Endodermal cell (in vitro differentiated cells): Measurements from ENCODE around the gene DUS1L. TPM values are rescaled to one million over a fixed set of nuclear protein-coding genes. Genes with fewer than 3 reads are reported as not detected.

Source experiments
- DNase-seq: peaks from one replicate; pipeline ENCODE4 v3.0.0-alpha.2; 2017
- H3K27ac ChIP-seq: 2 replicates; pipeline ENCODE4 v1.5.1; 2013; ENCODE audit warnings: mild to moderate bottlenecking, low read depth, low read length, moderate library complexity
- H3K27me3 ChIP-seq: 2 replicates; pipeline ENCODE4 v1.6.1; 2013; ENCODE audit warnings: mild to moderate bottlenecking, low read length, moderate library complexity; ENCODE audit not compliant: insufficient read depth, control insufficient read depth, poor library complexity, severe bottlenecking
- H3K36me3 ChIP-seq: 2 replicates; pipeline ENCODE4 v1.7.0; 2013; ENCODE audit warnings: mild to moderate bottlenecking, low read length, moderate library complexity; ENCODE audit not compliant: control insufficient read depth, insufficient read depth
- H3K4me1 ChIP-seq: one replicate; pipeline ENCODE4 v1.7.0; 2013; ENCODE audit warnings: low read length; ENCODE audit not compliant: control insufficient read depth, insufficient read depth
- H3K4me3 ChIP-seq: 2 replicates; pipeline ENCODE4 v1.5.1; 2013; ENCODE audit warnings: mild to moderate bottlenecking, low read length, moderate library complexity
- H3K9ac ChIP-seq: 2 replicates; pipeline ENCODE4 v1.6.1; 2013; ENCODE audit warnings: mild to moderate bottlenecking, low read length, moderate library complexity; ENCODE audit not compliant: poor library complexity, severe bottlenecking; ENCODE audit errors: extremely low read depth
- H3K9me3 ChIP-seq: 2 replicates; pipeline ENCODE4 v1.6.1; 2013; ENCODE audit warnings: mild to moderate bottlenecking, low read length, moderate library complexity; ENCODE audit not compliant: control insufficient read depth
- H3K27ac Mint-ChIP-seq: 2 replicates; pipeline ENCODE4 v1.8.0; 2020; ENCODE audit warnings: mixed read lengths
- H3K27me3 Mint-ChIP-seq: 2 replicates; pipeline ENCODE4 v1.8.0; 2021; ENCODE audit warnings: mild to moderate bottlenecking, mixed read lengths; ENCODE audit not compliant: insufficient read depth
- H3K36me3 Mint-ChIP-seq: 2 replicates; pipeline ENCODE4 v1.8.0; 2020; ENCODE audit warnings: low read depth, mixed read lengths
- H3K4me1 Mint-ChIP-seq: 2 replicates; pipeline ENCODE4 v1.8.0; 2020; ENCODE audit warnings: mixed read lengths
- H3K4me3 Mint-ChIP-seq: 2 replicates; pipeline ENCODE4 v1.8.0; 2020; ENCODE audit warnings: mild to moderate bottlenecking, moderate library complexity, mixed read lengths
- H3K9me3 Mint-ChIP-seq: 2 replicates; pipeline ENCODE4 v1.8.0; 2020; ENCODE audit warnings: mild to moderate bottlenecking, mixed read lengths
- WGBS, 2 experiments: methylation state at CpG; one replicate each; pipeline versions ENCODE4 v1.1.5 to v1.1.7; 2013; ENCODE audit warnings: missing lambda C conversion rate in 2 of 2, mixed read lengths in 1 of 2; ENCODE audit not compliant: insufficient coverage in 1 of 2, insufficient read length in 1 of 2; 5-methylcytosine and 5-hydroxymethylcytosine counted together
- total RNA-seq, 2 donors: library from RNA; stranded (reverse); fragmentation: NEBNext Ultra II Directional in 1 of 2; extraction: Animal tissue kit (Norgen Biotek cat#: 25700) in 1 of 2; gene quantifications; 2 replicates in 1 of 2; 3 replicates in 1 of 2; pipeline ENCODE4 v1.2.1, GENCODE V29; 2021
- TF ChIP-seq, protein P1 (sequence below): fragments of 200-600 bp; sonication (generic); conservative IDR thresholded peaks from 2 replicates; pipeline ENCODE4 v1.5.0; 2021; ENCODE audit warnings: antibody characterized with exemption, mild to moderate bottlenecking

The DUS1L gene
- total RNA-seq, 2 donors from 2014 or later, result 85.3 to 108 TPM

DNA sequence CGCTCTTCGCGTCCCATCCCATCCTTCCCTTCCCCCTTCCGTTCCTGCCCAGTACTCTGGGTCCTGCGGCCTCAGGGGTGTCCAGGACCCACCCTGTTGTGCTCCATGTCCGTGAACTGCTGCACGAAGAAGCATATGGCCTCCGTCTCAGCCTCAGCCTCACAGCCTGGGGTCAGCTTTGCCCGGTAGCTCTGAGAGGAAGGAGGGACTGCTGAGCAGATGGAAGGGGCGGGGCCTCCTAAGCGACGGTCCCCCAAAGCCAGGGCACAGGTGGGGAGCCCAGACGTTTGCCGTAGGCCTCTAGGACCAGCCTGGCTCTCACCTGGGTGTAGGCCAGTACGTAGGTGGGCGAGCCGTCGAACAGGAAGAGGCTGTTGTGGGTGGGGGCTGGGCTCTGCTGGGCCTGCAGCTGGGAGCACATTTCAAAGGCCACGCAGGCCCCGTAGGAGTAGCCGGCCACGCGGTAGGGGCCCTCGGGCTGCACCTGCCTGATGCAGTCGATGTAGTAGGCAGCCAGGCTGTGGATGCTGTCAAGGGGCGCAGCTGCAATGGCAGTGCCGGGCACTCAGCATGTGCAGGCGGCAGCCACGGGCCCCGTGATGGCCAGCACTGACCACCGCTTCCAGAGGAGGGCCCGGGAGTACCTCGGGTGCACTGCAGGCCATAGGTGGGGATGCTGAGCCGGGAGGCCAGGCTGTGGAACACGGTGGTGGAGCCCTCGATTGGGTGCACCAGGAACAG lies 14.6 kb upstream of the DUS1L start:
- no peaks in the 10 kb centered on the region for H3K27me3 ChIP-seq
- H3K4me3 ChIP-seq, result no peak overlapping the region
- peak overlapping the region; percentile 17 for H3K27ac ChIP-seq
- H3K4me1 ChIP-seq, result no peaks in the 10 kb centered on the region
- no peak overlapping the region for H3K9ac ChIP-seq
- Mint-ChIP-seq H3K4me1 (no peaks in the 10 kb centered on the region), H3K27me3 (no peaks in the 10 kb centered on the region), H3K4me3 (no peak overlapping the region), H3K27ac (no peak overlapping the region), H3K9me3 (no peaks in the 10 kb centered on the region), H3K36me3 (peaks cover 30% of the 10 kb centered on the region)
- H3K9me3 ChIP-seq, result no peaks in the 10 kb centered on the region
- peaks cover 32% of the 10 kb centered on the region for H3K36me3 ChIP-seq
- TF ChIP-seq, protein P1, sequence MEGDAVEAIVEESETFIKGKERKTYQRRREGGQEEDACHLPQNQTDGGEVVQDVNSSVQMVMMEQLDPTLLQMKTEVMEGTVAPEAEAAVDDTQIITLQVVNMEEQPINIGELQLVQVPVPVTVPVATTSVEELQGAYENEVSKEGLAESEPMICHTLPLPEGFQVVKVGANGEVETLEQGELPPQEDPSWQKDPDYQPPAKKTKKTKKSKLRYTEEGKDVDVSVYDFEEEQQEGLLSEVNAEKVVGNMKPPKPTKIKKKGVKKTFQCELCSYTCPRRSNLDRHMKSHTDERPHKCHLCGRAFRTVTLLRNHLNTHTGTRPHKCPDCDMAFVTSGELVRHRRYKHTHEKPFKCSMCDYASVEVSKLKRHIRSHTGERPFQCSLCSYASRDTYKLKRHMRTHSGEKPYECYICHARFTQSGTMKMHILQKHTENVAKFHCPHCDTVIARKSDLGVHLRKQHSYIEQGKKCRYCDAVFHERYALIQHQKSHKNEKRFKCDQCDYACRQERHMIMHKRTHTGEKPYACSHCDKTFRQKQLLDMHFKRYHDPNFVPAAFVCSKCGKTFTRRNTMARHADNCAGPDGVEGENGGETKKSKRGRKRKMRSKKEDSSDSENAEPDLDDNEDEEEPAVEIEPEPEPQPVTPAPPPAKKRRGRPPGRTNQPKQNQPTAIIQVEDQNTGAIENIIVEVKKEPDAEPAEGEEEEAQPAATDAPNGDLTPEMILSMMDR, result no peak
- DNase-seq, result no peak
- WGBS, 2 experiments, result 95 to 99% methylated on average over 27 to 36 of the region's 36 CpGs

GRCh38 chr17:82079001-82079677 lies 13.5 kb upstream of the DUS1L start:
- no peaks in the 10 kb centered on the region for H3K9me3 ChIP-seq
- no peaks in the 10 kb centered on the region for H3K4me1 ChIP-seq
- H3K27ac ChIP-seq, result no peak overlapping the region
- Mint-ChIP-seq H3K4me3 (no peak overlapping the region), H3K27ac (no peak overlapping the region), H3K27me3 (no peaks in the 10 kb centered on the region), H3K36me3 (peaks cover 26% of the 10 kb centered on the region), H3K4me1 (no peaks in the 10 kb centered on the region), H3K9me3 (no peaks in the 10 kb centered on the region)
- no peak for DNase-seq
- H3K9ac ChIP-seq, result no peak overlapping the region
- H3K27me3 ChIP-seq, result no peaks in the 10 kb centered on the region
- no peak overlapping the region for H3K4me3 ChIP-seq
- TF ChIP-seq, protein P1, result no peak
- 94 to 97% methylated on average over 35 to 46 of the region's 47 CpGs for WGBS, 2 experiments
- H3K36me3 ChIP-seq, result peaks cover 25% of the 10 kb centered on the region

DNA sequence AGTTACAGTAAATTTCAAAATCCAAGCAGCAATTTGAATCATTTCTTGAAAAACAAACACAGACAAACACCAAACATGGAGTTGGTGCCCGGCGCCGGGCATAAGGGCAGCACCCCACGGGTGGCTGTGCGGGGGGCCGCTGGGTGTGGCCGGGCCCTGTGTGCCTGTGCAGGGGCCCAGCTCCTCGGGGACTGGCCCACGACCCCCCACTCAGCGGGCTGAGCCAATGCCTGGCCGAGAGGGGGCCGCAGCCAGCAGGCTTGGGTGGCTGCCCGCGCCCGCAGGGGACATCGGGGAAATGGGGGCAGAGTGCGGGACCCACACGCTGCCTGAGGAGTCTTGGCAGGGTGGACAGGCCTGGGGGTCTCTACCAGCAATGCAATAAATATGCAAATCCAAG lies 12.8 kb upstream of the DUS1L start:
- TF ChIP-seq, protein P1, result no peak
- no peak overlapping the region for H3K27ac ChIP-seq
- Mint-ChIP-seq H3K4me1 (no peaks in the 10 kb centered on the region), H3K9me3 (no peaks in the 10 kb centered on the region), H3K27ac (peak overlapping the region; percentile 75), H3K36me3 (peaks cover 23% of the 10 kb centered on the region), H3K4me3 (no peak overlapping the region), H3K27me3 (peaks cover 2% of the 10 kb centered on the region)
- no peak overlapping the region for H3K9ac ChIP-seq
- no peaks in the 10 kb centered on the region for H3K27me3 ChIP-seq
- WGBS, 2 experiments, result 95% methylated on average over 11 to 18 of the region's 18 CpGs
- H3K4me3 ChIP-seq, result no peak overlapping the region
- peaks cover 22% of the 10 kb centered on the region for H3K36me3 ChIP-seq
- no peaks in the 10 kb centered on the region for H3K9me3 ChIP-seq
- DNase-seq, result no peak
- H3K4me1 ChIP-seq, result no peaks in the 10 kb centered on the region
